GM11168 (cell line): ENCODE data around the gene RNF187.

ENCODE experiments used
- in situ Hi-C: fragments of 300-500 bp; cut with MboI; formaldehyde crosslinking; loops from one replicate; pipeline ENCODE4 v1.12.0; 2022; ENCODE audit warnings: low sequenced_read_pairs; ENCODE audit not compliant: unreplicated experiment

RNF187 gene

GRCh38 chr1:228507961-228508652 lies 20.9 kb downstream of the RNF187 start:
- in situ Hi-C loops, result no loop called here

GRCh38 chr1:228508840-228509415 lies 21.7 kb downstream of the RNF187 start:
- in situ Hi-C loops, result no loop called here

- in situ Hi-C loops, result no loop called here
Observed at GRCh38 chr1:228510101-228510802, 23.1 kb downstream of the RNF187 start.

GRCh38 chr1:228510803-228511413 lies 23.7 kb downstream of the RNF187 start:
- in situ Hi-C loops, result no loop called here

- in situ Hi-C loops, result no loop called here
Observed at GRCh38 chr1:228511546-228512445, 24.6 kb downstream of the RNF187 start.

GRCh38 chr1:228512781-228513198 lies 25.6 kb downstream of the RNF187 start:
- in situ Hi-C loops, result no loop called here

GRCh38 chr1:228513236-228513900 lies 26.2 kb downstream of the RNF187 start:
- in situ Hi-C loops, result no loop called here

GRCh38 chr1:228514421-228514820 lies 27.2 kb downstream of the RNF187 start:
- in situ Hi-C loops, result no loop called here

GRCh38 chr1:228515200-228515834 lies 28.1 kb downstream of the RNF187 start:
- in situ Hi-C loops, result no loop called here

- in situ Hi-C loops, result no loop called here
Observed at GRCh38 chr1:228517655-228518054, 30.5 kb downstream of the RNF187 start.

GRCh38 chr1:228527596-228527995 lies 40.4 kb downstream of the RNF187 start:
- in situ Hi-C loops, result no loop called here

- in situ Hi-C loops, result no loop called here
Observed at GRCh38 chr1:228528612-228529011, 41.4 kb downstream of the RNF187 start.

GRCh38 chr1:228530086-228530758 lies 43.0 kb downstream of the RNF187 start:
- in situ Hi-C loops, result no loop called here

GRCh38 chr1:228530951-228531731 lies 44.0 kb downstream of the RNF187 start:
- in situ Hi-C loops, result no loop called here

GRCh38 chr1:228538831-228539230 lies 51.6 kb downstream of the RNF187 start:
- in situ Hi-C loops, result no loop called here

- in situ Hi-C loops, result no loop called here
Observed at GRCh38 chr1:228540161-228540917, 53.2 kb downstream of the RNF187 start.

- in situ Hi-C loops, result no loop called here
Observed at GRCh38 chr1:228541725-228542124, 54.5 kb downstream of the RNF187 start.
